Measurements from ENCODE around the gene OPRL1.

Gene OPRL1

DNA sequence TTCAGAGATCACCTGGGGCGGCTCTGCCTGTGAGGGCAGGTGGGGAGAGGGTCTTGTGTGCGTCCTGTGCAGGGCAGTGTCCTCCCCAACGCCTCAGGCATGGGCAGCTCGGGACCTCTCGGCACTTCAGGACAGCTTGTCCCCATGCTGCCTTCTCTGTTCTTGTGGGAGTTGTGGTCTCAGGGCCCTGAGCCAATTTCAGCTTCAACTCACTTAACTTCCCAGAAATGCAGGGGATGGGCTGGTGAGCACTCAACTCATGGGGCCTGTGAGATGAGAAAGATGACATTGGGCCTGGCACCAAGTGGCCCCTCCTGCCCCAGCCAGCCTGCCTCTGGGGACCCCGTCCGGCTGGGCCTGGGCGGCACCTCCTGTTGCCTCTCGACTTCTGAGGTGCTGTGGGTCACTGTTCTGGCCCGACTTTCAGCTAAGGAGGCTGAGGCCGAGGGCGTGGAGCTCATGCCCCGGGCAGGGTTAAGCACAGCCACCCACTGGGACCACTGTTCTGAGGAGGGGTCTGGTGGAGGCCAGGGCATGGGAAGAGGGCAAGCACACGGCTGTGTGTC is 7.3 kb upstream of the OPRL1 start:
- no peak for DNase-seq (ENCODE audit: low read depth)

- DNase-seq (ENCODE audit: low read depth), result no peak
Measured at GRCh38 chr20:64073476-64074183, 6.3 kb upstream of the OPRL1 start.

- DNase-seq (ENCODE audit: low read depth), result no peak
Measured at GRCh38 chr20:64074184-64074789, 5.6 kb upstream of the OPRL1 start.

DNA sequence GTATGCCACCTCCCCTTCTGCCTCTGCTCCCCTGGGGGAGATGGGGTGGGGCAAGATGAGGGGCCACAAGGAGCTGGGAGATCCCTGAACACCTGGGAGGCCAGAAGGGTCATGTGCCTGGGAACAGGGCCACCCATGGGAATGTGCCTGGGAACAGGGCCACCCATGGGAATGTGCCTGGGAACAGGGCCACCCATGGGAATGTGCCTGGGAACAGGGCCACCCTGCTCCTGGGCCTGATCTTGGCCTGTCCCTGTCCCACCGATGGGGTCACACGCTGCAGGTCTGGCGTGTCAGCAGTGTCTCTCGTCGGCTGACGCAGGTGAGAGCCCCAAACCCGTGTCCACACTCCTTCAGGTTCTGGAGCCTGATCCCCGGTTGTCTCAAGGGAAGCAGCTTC is 4.9 kb upstream of the OPRL1 start:
- no peak for DNase-seq (ENCODE audit: low read depth)

DNA sequence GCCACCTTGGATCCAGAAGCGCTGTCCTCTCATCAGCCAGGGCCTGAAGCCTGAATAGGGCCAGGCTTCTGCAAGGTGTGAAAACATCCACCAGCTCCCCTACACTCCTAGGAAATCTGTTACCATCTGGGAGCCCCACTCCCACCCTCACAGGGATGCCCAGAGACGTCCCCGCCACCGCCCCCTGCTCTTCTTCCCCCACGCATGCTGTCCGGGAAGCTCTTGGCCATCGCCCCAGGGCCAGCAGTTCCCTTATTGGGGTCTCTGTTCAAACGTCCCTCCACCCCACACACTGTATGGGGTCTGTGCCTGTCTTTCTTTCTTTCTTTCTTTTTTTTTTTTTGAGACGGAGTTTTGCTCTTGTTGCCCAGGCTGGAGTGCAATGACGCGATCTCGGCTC is 4.3 kb upstream of the OPRL1 start:
- DNase-seq (ENCODE audit: low read depth), result no peak

- no peak for DNase-seq (ENCODE audit: low read depth)
Measured at GRCh38 chr20:64076061-64076997, 3.6 kb upstream of the OPRL1 start.

GRCh38 chr20:64077094-64077493 is 2.8 kb upstream of the OPRL1 start:
- no peak for DNase-seq (ENCODE audit: low read depth)

- no peak for DNase-seq (ENCODE audit: low read depth)
Measured at GRCh38 chr20:64077541-64077875, 2.4 kb upstream of the OPRL1 start.

- DNase-seq (ENCODE audit: low read depth), result no peak
Measured at GRCh38 chr20:64077876-64078551, 1.9 kb upstream of the OPRL1 start.

DNA sequence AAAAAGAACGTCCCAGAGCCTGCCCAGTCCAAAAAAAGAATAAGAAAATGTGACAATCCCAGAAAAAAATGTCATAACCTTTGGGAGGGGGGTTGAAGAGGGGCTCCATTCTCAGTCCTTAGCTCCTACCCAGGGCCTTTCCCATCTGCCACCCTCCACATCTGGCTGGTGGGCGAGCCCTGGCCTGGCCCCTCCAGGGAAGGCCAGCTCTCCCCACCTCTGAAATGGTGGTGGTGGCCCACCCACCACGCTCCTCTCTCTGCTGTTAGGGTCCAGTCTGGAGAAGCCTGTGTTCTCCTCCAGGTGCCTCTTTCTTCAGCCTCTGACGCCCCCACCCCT is 979 bp upstream of the OPRL1 start:
- DNase-seq (ENCODE audit: low read depth), result no peak

- no peak for DNase-seq (ENCODE audit: low read depth)
Measured at GRCh38 chr20:64079273-64080012, 439 bp upstream of the OPRL1 start, which contains the start of gene RGS19. TSS of gene RGS19 (minus strand) at chr20:64079518. CDS start at chr20:64076886, 2,632 bp downstream.

DNA sequence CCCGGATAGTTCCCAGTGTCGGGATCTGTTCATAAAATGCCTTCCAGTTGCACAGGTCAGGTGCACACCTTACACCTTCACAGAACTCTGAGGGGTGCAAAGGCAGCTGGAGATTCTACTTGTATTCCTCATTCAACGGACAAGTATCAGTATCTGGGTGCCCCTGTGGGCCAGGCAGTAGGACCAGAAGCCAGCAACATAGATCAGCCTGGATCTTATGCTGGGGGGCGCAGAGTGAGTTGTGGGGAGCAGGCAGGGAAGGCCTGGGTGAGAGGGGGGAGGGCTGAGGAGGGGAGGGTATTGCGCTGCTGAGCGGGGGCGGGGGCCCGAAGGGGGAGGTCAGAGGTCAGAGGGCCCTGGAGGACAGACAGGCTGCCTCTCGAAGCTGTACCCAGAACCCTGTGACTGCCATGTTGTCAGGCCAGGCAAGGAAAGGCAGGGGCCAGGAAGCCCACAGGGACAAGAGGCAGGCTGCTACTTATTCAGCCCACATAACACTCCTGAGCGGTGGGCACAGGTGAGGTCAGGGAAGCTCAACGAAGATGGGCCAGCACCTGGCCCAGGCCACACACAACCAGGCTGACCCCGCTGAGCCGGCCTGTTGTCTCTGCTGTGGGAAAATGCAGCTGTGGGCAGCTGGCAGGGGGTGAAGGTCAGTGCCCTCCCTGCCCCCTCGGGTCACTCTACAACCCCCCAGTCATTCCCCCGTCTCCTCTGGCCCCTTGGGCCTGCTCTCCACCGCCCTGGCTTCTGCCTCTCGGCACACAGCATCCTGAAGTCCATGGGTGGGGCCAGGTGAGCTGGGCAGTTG is 1.1 kb downstream of the OPRL1 start:
- no peak for DNase-seq (ENCODE audit: low read depth)

DNA sequence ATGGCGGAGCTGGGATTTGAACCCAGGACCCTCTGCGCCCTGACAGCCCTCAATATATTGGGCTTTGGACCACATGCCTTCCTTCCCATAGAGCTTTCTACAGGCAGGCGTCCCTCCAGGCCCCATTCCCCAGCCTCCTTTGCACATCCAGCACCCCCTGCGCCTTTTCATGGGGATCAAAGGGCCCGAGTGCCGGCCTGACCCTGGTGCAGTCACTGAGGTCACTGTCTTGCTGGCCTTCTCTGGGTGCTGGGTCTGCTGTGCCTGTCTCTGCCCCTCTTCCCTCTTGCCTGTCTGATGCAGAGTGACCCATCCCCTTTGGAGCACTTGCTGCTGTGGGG is 1.7 kb downstream of the OPRL1 start:
- no peak for DNase-seq (ENCODE audit: low read depth)

- no peak for DNase-seq (ENCODE audit: low read depth)
Measured at GRCh38 chr20:64082126-64082731, 2.3 kb downstream of the OPRL1 start.

DNA sequence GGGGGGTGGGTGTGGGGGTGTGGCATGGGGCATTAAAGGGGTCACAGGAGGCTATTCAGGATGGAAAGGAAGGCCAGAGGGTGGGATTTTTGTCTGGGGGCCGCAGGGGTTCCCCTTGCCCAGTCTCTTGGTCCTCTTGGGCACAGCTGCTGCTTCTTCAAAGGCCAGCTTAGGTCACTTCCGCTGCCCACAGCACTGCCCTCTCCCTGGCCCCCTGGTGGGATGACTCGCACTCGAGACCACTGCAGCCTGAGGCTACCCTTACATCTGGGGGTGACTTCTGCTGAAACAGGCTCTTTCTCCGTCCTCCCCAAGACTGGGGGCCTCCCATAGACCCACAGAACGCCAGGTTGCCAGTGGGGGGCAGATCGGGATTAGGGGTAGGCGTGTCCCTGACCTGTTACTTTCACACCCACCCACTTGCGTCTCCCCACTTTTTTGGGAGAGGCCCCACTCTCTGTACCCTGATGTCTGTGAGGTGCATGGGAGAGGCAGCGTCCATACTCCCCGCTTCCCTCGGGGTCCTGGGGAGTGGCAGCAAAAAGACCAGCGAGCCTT is 3.0 kb downstream of the OPRL1 start:
- DNase-seq (ENCODE audit: low read depth), result no peak

DNA sequence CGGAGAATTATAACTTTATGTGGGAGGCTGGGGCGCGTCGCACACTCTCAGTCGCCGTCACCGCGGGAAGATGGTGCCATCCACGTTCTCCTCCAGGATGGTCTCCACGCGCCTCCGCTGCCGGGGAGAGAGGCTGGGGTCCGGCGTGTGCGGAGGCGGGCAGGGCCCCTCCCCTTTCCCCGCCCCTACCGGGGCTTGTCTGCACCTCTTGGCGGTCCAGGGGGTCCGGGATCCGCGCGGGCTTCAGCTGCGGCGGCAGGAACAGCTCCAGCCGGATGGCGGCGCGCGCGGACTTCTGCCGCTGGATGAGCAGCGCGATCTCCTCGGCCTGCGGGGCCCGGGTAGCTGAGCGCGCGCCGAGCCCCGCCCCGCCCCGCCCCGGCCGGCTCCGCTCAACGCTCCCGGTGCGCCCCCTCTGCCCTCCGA is 3.5 kb downstream of the OPRL1 start:
- DNase-seq (ENCODE audit: low read depth), result no peak

DNA sequence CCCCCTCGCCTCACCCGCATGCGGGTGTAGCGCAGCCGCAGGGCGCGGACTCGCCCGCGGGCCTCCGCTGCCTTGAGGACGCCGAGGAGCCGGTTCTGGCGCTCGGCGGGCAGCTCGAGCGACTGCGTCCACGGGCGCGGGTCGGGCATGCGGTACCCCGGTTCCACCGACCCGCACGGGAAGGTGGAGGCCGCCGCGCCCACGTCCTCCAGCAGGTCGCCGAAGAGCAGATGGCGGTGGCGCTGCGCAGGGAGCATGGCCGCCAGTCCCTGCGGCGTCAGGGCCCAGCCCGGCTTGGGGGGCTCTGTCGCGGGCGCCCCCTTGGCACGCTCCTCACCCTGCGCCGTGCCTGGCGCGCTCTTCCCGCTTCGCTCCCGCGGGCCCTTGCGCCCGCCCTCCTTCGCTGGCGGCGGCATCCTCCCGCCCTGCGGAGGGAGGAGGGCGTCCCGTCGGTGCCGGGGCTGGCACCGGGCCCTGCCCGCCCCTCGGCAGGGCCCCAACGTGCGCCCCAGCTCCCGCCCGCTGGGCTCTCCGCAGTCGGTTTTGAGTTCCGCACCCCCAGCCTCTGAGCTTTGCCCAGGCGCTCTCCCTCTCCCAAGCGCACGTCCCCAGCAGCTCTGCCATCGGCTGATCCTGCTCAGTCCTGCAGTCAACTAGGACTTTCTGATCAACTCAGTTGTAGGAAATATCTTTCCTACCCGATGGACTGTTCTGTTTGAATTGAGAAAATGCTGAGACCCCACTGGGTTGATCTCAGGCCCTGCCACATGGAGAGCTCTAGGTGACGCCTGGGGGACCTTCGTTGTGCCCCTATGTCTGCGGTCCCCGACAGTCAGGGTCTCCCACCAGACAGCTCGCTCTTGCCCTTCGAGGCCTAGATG is 4.2 kb downstream of the OPRL1 start, which contains the start of gene LKAAEAR1:
LKAAEAR1 (minus strand) TSS at position 595 of the 881 bp plus-strand sequence; CDS start at position 416, 179 bp downstream.
- no peak for DNase-seq (ENCODE audit: low read depth)

GRCh38 chr20:64084685-64085152 is 4.8 kb downstream of the OPRL1 start:
- DNase-seq (ENCODE audit: low read depth), result no peak

DNA sequence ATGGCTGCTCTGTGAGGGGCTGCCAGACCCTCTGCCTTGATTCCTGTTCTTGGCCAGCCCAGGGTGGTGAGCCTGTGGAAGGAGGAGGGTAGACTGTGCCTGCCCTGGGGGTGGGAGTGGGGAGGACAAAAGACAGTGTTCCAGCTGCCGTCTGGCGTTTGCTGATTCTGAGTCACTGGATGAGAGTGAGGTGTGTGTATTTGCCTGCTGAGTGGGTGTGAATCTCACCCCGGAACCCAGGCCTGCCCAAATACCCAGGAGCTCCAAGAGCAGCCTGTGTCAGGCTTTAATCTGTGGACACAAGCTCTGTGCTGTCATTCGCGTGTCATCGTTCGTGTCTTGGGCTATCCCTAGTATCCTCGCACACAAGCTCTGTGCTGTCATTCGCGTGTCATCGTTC is 6.9 kb downstream of the OPRL1 start:
- no peak for DNase-seq (ENCODE audit: low read depth)

All from HS-27A (cell line).